ENCODE data around the gene ADAM29. TPM values are rescaled to one million over a fixed set of nuclear protein-coding genes. Genes with fewer than 3 reads are reported as not detected.

The ADAM29 gene
- total and polyA plus RNA-seq, 2 experiments from 2014 or later = not detected

- TF ChIP-seq EZH2phosphoT487 (IDR thresholded peaks at IDR 0.05; ENCODE audit: low read depth, severe bottlenecking, unreplicated experiment) (no peak), CTCF (IDR thresholded peaks at IDR 0.05; ENCODE audit: poor library complexity) (no peak), EZH2 (IDR thresholded peaks at IDR 0.05; ENCODE audit: borderline replicate concordance) (no peak)
- 90% methylated on average over 1 of the region's 1 CpG for WGBS (ENCODE audit: low lambda C conversion rate, missing lambda C conversion rate)
These were observed 14.9 kb downstream of the ADAM29 start for GRCh38 chr4:174933083-174933482.

GRCh38 chr4:174934360-174934759 is 16.2 kb downstream of the ADAM29 start:
- Histone ChIP-seq H3K9me2 (replicated peaks; ENCODE audit: insufficient read depth) (peaks cover 2% of the 10 kb centered on the region), H4K20me1 (ENCODE audit: insufficient read depth, poor library complexity, severe bottlenecking) (no peaks in the 10 kb centered on the region), H3K36me3 (replicated peaks; ENCODE audit: insufficient read depth, low read depth) (no peaks in the 10 kb centered on the region), H3K27ac (no peak overlapping the region), H3K27me3 (no peaks in the 10 kb centered on the region), H2AFZ (no peak overlapping the region), H3K4me1 (ENCODE audit: insufficient read depth) (no peaks in the 10 kb centered on the region), H3K9me3 (ENCODE audit: low read depth) (no peaks in the 10 kb centered on the region), H3K4me2 (no peak overlapping the region), H3K4me3 (no peak overlapping the region), H3K79me2 (no peaks in the 10 kb centered on the region)
- TF ChIP-seq CTCF (IDR thresholded peaks at IDR 0.05; ENCODE audit: poor library complexity) (no peak), EZH2phosphoT487 (IDR thresholded peaks at IDR 0.05; ENCODE audit: low read depth, severe bottlenecking, unreplicated experiment) (no peak), EZH2 (IDR thresholded peaks at IDR 0.05; ENCODE audit: borderline replicate concordance) (no peak)
- 95% methylated on average over 4 of the region's 4 CpGs for whole genome bisulfite sequencing (ENCODE audit: low lambda C conversion rate, missing lambda C conversion rate)
- no peak for DNase-seq (ENCODE audit: low spot score)

More at GRCh38 chr4:174933083-174933482, 14.9 kb downstream of the ADAM29 start:
- Histone ChIP-seq H3K9me3 (ENCODE audit: low read depth) (no peaks in the 10 kb centered on the region), H3K4me1 (ENCODE audit: insufficient read depth) (no peaks in the 10 kb centered on the region), H3K27me3 (no peaks in the 10 kb centered on the region), H2AFZ (no peak overlapping the region), H3K4me3 (no peak overlapping the region), H3K79me2 (no peaks in the 10 kb centered on the region), H3K4me2 (no peak overlapping the region), H4K20me1 (ENCODE audit: insufficient read depth, poor library complexity, severe bottlenecking) (no peaks in the 10 kb centered on the region), H3K9me2 (replicated peaks; ENCODE audit: insufficient read depth) (peaks cover 2% of the 10 kb centered on the region), H3K36me3 (replicated peaks; ENCODE audit: insufficient read depth, low read depth) (no peaks in the 10 kb centered on the region), H3K27ac (no peak overlapping the region)
- DNase-seq (ENCODE audit: low spot score) = no peak

- Histone ChIP-seq H3K79me2 (no peaks in the 10 kb centered on the region), H3K4me2 (no peak overlapping the region), H4K20me1 (ENCODE audit: insufficient read depth, poor library complexity, severe bottlenecking) (no peaks in the 10 kb centered on the region), H3K4me1 (ENCODE audit: insufficient read depth) (no peaks in the 10 kb centered on the region), H3K4me3 (no peak overlapping the region), H3K9me2 (replicated peaks; ENCODE audit: insufficient read depth) (peaks cover 2% of the 10 kb centered on the region), H3K27ac (no peak overlapping the region), H2AFZ (no peak overlapping the region), H3K9me3 (ENCODE audit: low read depth) (no peaks in the 10 kb centered on the region), H3K36me3 (replicated peaks; ENCODE audit: insufficient read depth, low read depth) (no peaks in the 10 kb centered on the region), H3K27me3 (no peaks in the 10 kb centered on the region)
- no peak for DNase-seq (ENCODE audit: low spot score)
- TF ChIP-seq EZH2phosphoT487 (IDR thresholded peaks at IDR 0.05; ENCODE audit: low read depth, severe bottlenecking, unreplicated experiment) (no peak), CTCF (IDR thresholded peaks at IDR 0.05; ENCODE audit: poor library complexity) (no peak), EZH2 (IDR thresholded peaks at IDR 0.05; ENCODE audit: borderline replicate concordance) (no peak)
- WGBS (ENCODE audit: low lambda C conversion rate, missing lambda C conversion rate) = 79% methylated on average over 2 of the region's 2 CpGs
These were observed 17.4 kb downstream of the ADAM29 start for GRCh38 chr4:174935607-174936006.

DNA sequence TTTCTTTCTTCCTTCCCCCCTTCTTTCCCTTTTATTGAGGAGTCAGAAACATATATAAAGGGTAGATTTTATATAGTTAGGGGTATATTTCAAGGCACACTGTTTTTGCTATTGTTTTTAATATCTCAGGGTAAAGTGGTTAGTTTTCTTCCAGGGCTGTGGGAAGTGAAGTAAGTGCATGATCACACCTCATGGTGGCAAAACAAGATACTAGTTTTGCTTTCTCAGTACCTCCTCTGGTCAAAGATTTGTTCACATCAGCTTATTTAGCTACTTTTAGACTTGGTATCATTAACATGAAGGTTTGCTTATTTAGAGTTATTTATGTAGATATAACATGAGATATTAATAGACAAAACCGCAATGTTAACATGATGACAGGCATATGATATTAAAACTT is 21.8 kb downstream of the ADAM29 start:
- WGBS (ENCODE audit: low lambda C conversion rate, missing lambda C conversion rate) = 89% methylated on average over 1 of the region's 1 CpG
- no peaks in the 10 kb centered on the region for H4K20me1 ChIP-seq (ENCODE audit: insufficient read depth, poor library complexity, severe bottlenecking)
- H3K27me3 ChIP-seq = no peaks in the 10 kb centered on the region
- no peaks in the 10 kb centered on the region for H3K79me2 ChIP-seq
- no peak for TF ChIP-seq EZH2 (IDR thresholded peaks at IDR 0.05; ENCODE audit: borderline replicate concordance)
- no peak for TF ChIP-seq CTCF (IDR thresholded peaks at IDR 0.05; ENCODE audit: poor library complexity)
- TF ChIP-seq EZH2phosphoT487 (IDR thresholded peaks at IDR 0.05; ENCODE audit: low read depth, severe bottlenecking, unreplicated experiment) = no peak
- H3K9me2 ChIP-seq (replicated peaks; ENCODE audit: insufficient read depth) = peaks cover 2% of the 10 kb centered on the region
- no peak overlapping the region for H3K27ac ChIP-seq
- DNase-seq (ENCODE audit: low spot score) = no peak
- H3K4me3 ChIP-seq = no peak overlapping the region
- H3K4me1 ChIP-seq (ENCODE audit: insufficient read depth) = no peaks in the 10 kb centered on the region
- no peak overlapping the region for H2AFZ ChIP-seq
- no peaks in the 10 kb centered on the region for H3K9me3 ChIP-seq (ENCODE audit: low read depth)
- no peak overlapping the region for H3K4me2 ChIP-seq
- no peaks in the 10 kb centered on the region for H3K36me3 ChIP-seq (replicated peaks; ENCODE audit: insufficient read depth, low read depth)
